Stimulated activated CD4-positive, alpha-beta T cell treated with anti-CD3 and anti-CD28 coated beads, Interleukin-2, amount 100 ng/mL, for 4 hours (primary cell): Measurements from ENCODE around the gene DNAH1.

ENCODE experiments used
- DNase-seq: peaks from one replicate; pipeline ENCODE4 v3.0.0-alpha.2; 2020; ENCODE audit warnings: low read depth

DNAH1 gene

DNA sequence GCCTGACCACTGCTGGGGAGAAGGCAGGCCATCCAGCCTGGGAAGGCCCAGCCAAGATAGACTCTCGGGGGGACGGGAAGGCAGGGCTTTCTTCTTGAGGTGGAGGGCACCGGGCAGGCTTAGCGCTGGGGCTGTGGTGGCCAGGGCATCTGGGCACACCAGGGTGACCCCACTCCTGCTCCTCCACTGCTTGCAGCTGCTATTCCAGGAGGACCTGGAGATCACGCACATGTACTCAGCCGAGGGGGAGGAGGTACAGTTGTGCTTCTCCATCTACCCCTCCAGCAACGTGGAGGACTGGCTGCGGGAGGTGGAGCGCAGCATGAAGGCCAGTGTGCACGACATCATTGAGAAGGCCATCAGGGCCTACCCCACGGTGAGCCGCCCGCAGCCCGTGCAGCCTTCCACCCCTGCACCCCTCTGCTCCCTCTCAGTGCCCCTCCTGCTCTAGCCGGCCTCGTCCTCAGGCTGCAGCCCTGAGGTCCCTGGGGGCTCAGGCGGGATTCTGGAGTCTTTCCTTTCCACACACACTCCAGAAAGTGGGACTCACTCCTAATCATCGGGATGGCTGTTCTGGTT is 42.3 kb downstream of the DNAH1 start:
- DNase-seq = no peak

DNA sequence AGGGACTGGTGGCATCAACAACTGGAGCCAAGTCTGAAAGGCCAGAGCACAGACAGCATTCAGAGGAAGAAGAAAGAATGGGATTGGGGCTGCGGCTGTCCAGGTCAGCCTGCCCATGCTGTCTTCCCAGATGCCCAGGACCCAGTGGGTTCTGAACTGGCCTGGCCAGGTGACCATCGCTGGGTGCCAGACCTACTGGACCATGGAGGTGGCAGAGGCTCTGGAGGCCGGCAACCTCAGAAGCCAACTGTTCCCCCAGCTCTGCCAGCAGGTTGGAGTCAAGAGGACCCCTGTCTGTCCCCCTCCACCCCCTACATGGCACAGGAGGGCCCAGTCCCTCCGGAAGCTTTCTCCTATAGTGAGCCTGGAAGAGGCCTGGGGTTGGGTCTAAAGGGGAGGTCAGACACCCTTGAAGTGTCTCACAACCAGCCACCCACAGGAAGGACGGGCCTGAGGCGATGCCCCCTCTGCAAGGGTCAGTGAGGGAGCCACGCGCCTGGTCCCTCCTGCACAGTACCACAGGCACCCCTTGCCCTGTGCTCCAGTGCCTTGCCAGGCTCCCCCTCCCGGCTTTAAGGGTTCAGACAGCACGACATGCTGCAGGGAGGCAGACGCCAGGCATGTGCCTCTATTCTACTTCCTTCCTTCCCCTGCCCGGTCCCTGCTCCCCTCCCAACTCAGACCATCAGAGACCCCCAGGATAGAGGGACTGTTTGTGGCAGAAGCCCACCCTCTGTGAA is 43.2 kb downstream of the DNAH1 start:
- no peak for DNase-seq

GRCh38 chr3:52361011-52361410 is 44.9 kb downstream of the DNAH1 start:
- no peak for DNase-seq

GRCh38 chr3:52361454-52361853 is 45.3 kb downstream of the DNAH1 start:
- no peak for DNase-seq

DNA sequence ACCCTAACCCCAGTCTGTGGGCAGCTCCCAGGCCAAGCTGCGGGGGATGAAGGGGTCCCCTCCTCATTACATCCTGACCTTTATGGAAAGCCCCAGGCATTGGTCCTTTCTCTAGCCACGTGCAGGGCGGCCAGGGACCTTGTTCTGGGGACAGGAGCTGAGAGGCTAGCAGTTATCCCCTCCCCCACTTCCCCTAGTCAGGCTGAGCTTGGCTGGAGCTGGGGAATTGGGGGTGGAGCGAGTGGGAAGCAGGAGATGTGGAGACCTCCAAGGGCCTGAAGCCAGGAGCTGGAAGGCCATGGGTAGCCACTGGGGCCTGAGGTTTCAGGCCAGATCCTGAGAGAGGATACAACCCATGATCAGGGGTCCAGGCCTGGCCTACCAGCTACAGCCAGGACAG is 45.8 kb downstream of the DNAH1 start:
- DNase-seq = no peak

- DNase-seq = no peak
These were observed 48.4 kb downstream of the DNAH1 start for GRCh38 chr3:52364322-52365035.

- DNase-seq = no peak
These were observed 50.4 kb downstream of the DNAH1 start for GRCh38 chr3:52366527-52366926.

GRCh38 chr3:52367891-52368880 is 52.1 kb downstream of the DNAH1 start:
- DNase-seq = no peak

- DNase-seq = no peak
These were observed 54.4 kb downstream of the DNAH1 start for GRCh38 chr3:52370531-52370930.

DNA sequence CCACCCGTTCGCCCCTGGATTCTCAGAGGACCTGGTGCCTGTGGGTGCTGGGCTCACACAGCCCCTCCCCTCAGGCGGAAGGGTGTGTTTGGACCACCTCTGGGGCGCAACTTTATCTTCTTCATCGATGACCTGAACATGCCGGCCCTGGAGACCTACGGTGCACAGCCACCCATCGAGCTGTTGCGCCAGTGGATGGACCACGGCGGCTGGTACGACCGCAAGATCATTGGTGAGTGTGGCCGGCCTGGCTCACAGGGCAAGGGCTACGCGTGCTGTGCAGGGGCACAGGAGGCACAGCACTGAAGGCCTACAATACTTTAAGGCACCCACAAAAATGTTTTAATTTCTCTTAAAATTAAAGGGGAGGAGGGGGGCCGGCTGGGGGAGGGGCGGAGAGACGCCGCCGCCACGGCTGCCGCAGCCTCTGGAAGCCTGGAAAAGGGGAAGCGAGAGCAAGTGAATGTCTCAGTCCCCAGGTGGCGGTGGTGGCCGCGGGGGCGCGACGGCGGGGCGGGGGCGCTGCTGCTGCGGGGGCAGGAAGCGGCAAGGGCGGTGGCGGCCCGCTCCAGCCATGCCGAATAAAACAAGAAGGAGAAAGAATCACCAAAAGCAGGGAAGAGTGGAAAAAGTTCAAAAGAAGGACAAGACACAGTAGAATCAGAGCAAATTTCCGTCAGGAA is 56.8 kb downstream of the DNAH1 start:
- DNase-seq = peak; percentile 18

DNA sequence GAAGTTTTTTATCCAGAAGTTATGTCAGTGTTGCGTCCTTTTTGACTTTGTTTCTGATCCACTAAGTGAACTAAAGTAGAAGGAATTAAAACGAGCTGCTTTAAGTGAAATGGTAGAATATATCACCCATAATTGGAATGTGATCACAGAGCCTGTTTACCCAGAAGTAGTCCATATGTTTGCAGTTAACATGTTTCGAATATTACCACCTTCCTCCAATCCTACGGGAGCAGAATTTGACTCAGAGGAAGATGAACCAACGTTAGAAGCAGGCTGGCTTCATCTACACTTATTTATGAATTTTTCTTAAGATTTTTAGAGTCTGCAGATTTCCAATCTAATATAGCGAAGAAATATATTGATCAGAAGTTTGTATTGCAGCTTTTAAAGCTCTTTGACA is 57.6 kb downstream of the DNAH1 start:
- no peak for DNase-seq

DNA sequence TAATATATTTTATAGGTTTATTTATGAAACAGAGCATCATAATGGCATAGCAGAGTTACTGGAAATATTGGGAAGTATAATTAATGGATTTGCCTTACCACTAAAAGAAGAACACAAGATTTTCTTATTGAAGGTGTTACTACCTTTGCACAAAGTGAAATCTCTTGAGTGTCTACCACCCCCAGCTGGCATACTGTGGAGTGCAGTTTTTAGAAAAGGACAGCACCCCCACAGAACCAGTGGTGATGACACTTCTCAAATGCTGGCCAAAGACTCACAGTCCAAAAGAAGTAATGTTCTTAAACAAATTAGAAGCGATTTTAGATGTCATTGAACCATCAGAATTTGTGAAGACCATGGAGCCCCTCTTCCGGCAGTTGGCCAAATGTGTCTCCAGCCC is 58.1 kb downstream of the DNAH1 start:
- DNase-seq = no peak

DNA sequence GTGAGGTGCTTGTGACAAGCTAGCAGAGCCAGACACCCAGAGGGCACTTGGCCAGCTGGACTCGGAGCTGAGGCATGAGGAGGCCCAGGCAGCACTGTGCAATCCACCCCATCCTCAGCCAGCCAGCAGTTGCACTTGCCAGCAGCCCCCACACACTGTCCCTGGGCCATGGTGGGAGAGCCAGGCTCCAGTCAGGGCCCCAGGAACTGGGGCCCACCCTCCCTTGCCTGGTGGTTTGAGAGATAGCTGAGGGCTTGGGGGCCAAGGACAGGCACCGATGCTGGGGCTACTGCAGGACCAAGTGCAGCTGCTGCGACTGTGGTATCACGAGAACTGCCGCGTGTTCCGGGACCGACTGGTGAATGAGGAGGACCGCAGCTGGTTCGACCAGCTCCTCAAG is 63.5 kb downstream of the DNAH1 start:
- no peak for DNase-seq

DNA sequence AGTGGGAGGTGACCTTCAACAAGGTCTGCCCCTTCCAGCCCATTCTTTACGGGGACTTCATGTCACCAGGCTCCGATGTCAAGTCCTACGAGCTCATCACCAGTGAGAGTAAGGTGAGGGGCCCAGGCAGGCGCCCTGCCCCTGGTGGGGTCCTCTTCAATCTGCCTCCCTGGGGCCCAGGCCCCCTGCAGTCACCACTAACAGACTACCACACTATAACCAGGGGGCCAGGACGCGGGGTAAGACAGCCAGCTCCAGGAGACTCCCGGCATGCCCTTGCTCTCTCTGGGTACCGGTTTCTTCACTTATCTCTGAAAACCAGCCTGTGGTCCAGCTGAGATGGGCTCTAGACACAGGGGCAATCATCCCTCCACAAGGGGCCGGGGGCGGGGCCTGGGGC is 63.9 kb downstream of the DNAH1 start:
- no peak for DNase-seq

GRCh38 chr3:52381623-52382022 is 65.5 kb downstream of the DNAH1 start:
- DNase-seq = no peak

DNA sequence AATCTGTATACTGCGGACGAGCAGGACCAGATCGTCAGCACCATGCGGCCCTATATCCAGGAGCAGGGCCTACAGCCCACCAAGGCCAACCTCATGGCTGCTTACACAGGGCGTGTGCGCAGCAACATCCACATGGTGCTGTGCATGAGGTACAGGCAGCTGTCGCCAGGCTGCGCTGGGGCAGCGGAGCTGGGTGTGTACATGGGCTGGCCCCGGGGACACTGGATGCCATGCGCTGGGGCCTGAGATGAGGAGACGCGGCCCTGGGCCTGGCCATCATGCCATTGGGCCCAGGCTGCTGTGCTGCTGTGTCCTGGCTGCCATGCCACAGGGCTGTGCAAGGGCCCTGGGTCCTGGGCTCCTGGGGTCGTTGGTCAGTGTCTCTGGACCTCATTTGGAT is 67.3 kb downstream of the DNAH1 start:
- DNase-seq = no peak

DNA sequence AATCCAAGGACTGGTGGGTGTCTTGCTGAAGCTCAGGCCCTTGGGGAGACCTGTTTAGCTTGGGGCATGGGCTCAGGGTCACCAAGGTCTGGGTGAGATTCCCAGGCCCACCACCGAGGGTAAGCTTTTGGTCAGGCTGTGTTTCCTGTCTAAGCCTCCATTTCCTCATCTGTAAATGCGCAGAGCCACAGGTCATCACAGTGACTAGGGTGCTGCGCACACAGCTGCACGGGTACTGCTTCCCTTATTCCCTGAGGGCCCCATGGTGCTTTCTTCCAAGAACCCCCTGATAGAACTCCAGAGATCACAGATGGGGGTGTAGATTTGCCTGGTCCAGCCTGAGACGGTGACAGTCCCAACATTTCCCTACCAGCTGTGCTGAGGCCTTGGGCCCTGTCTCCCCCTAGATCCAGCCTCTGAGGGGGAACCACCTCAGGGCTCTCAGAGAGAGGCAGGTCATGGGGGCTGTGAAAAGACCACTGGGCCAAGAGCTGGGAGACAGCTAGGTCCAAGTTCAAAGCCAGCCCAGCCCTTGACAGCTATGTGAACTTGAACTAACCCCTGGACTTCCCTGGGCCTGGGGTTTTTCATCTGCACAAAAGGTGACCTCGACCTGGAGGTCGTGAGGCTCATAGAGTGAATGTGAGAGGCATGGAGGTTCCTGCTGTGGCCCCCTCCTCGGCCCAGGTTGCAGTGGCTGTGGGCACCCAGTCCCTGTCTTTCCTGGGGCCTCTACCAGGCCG is 68.1 kb downstream of the DNAH1 start:
- no peak for DNase-seq

DNA sequence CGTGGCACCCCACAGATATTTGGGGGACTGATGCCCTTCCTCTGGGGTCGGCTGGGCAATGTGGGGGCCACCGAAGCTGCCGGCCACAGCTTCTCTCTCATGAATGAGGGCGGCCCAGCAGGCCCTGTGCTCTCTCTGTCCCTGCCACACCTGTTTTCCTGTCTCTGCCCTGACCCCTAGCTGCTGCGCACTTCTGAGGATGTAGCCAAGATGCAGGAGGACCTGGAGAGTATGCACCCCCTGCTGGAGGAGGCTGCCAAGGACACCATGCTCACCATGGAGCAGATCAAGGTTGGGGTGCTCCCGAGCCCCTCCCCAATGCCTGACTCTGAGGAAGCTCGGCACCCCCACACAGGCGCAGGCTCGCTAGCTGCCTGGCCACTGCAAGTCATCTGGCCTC is 69.0 kb downstream of the DNAH1 start:
- no peak for DNase-seq

- no peak for DNase-seq
These were observed 71.4 kb downstream of the DNAH1 start for GRCh38 chr3:52387481-52387880.

- no peak for DNase-seq
These were observed 72.3 kb downstream of the DNAH1 start for GRCh38 chr3:52388348-52388821.

GRCh38 chr3:52388933-52389332 is 72.8 kb downstream of the DNAH1 start:
- DNase-seq = no peak
